ENCODE results near the gene RDH14.

DNA sequence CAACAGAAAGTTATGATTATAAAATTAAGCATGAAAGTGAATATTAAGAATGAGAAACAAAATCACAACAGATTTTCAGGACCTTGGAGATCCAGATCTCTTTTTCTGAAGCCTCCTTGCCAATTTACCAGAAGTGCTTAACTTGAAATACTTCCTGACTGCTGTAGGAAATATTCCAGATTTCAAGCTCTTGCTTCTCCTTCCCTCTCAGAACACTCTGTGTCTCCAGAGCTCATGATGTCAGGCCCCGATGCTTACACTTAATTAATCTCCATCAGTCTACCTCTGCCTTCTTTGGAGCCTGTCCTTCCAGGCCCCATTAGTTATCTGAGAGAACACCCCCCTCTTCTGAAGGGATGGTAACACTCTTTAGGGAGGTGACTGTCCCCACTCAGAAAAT lies 49.6 kb upstream of the RDH14 start:
- TF ChIP-seq, protein P1, sequence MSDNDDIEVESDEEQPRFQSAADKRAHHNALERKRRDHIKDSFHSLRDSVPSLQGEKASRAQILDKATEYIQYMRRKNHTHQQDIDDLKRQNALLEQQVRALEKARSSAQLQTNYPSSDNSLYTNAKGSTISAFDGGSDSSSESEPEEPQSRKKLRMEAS (CRISPR knock-in tag; IDR thresholded peaks at IDR 0.05), result no peak
- TF ChIP-seq, protein P2, sequence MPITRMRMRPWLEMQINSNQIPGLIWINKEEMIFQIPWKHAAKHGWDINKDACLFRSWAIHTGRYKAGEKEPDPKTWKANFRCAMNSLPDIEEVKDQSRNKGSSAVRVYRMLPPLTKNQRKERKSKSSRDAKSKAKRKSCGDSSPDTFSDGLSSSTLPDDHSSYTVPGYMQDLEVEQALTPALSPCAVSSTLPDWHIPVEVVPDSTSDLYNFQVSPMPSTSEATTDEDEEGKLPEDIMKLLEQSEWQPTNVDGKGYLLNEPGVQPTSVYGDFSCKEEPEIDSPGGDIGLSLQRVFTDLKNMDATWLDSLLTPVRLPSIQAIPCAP (CRISPR knock-in tag; IDR thresholded peaks at IDR 0.05), result no peak
- TF ChIP-seq, protein P3, sequence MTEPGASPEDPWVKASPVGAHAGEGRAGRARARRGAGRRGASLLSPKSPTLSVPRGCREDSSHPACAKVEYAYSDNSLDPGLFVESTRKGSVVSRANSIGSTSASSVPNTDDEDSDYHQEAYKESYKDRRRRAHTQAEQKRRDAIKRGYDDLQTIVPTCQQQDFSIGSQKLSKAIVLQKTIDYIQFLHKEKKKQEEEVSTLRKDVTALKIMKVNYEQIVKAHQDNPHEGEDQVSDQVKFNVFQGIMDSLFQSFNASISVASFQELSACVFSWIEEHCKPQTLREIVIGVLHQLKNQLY (CRISPR knock-in tag; IDR thresholded peaks at IDR 0.05), result no peak
- TF ChIP-seq ZNF317 (CRISPR knock-in tag; IDR thresholded peaks at IDR 0.05; ENCODE audit: borderline replicate concordance, low read depth), result no peak
- no peak for TF ChIP-seq TEAD1 (CRISPR knock-in tag; IDR thresholded peaks at IDR 0.05)
- TF ChIP-seq, protein P4, sequence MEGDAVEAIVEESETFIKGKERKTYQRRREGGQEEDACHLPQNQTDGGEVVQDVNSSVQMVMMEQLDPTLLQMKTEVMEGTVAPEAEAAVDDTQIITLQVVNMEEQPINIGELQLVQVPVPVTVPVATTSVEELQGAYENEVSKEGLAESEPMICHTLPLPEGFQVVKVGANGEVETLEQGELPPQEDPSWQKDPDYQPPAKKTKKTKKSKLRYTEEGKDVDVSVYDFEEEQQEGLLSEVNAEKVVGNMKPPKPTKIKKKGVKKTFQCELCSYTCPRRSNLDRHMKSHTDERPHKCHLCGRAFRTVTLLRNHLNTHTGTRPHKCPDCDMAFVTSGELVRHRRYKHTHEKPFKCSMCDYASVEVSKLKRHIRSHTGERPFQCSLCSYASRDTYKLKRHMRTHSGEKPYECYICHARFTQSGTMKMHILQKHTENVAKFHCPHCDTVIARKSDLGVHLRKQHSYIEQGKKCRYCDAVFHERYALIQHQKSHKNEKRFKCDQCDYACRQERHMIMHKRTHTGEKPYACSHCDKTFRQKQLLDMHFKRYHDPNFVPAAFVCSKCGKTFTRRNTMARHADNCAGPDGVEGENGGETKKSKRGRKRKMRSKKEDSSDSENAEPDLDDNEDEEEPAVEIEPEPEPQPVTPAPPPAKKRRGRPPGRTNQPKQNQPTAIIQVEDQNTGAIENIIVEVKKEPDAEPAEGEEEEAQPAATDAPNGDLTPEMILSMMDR (IDR thresholded peaks at IDR 0.05), result no peak
- no peak for TF ChIP-seq JUN (CRISPR knock-in tag; IDR thresholded peaks at IDR 0.05)
- TF ChIP-seq ESRRA (CRISPR knock-in tag; IDR thresholded peaks at IDR 0.05; ENCODE audit: borderline replicate concordance), result no peak
- TF ChIP-seq, protein P5, sequence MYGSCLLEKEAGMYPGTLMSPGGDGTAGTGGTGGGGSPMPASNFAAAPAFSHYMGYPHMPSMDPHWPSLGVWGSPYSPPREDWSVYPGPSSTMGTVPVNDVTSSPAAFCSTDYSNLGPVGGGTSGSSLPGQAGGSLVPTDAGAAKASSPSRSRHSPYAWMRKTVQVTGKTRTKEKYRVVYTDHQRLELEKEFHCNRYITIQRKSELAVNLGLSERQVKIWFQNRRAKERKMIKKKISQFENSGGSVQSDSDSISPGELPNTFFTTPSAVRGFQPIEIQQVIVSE (CRISPR knock-in tag; IDR thresholded peaks at IDR 0.05; ENCODE audit: borderline replicate concordance), result no peak
- TF ChIP-seq CREB1 (CRISPR knock-in tag; IDR thresholded peaks at IDR 0.05), result no peak
- TF ChIP-seq, protein P6, sequence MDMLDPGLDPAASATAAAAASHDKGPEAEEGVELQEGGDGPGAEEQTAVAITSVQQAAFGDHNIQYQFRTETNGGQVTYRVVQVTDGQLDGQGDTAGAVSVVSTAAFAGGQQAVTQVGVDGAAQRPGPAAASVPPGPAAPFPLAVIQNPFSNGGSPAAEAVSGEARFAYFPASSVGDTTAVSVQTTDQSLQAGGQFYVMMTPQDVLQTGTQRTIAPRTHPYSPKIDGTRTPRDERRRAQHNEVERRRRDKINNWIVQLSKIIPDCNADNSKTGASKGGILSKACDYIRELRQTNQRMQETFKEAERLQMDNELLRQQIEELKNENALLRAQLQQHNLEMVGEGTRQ (CRISPR knock-in tag; IDR thresholded peaks at IDR 0.05), result no peak

Data from WTC11 (cell line).